ENCODE data around the gene LRMDA.

The LRMDA gene

DNA sequence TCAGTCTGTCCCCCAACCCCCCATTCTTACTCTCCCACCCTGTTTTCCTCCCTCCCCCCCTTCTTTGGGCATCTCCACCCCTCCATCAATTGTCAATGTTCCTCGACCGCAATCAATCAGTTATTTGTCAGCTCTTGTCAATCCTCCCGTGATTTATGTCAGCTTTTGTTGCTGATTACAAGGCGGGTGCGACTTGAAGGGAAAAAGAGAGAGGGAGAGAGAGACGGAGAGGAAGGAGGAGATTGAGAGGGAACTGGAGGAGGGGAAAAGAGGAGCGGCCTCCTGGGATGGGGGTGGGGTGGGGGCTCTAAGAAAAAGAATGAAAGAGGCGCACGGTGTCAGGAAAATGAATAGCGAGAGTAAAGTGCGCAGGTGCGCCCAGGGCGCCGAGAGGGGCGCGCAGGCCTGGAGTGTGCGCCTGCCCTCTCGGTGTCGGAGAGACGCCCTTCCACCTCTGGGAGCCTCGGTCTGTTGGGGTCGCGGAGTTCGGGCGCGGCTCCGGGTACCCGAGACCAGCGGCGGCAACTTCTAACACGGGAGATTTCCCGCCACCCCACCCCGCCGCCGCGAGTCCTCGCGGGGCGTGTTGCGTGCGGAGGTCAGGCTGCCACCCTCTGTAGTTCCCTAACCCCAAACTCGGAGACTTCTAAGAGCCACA is 28.8 kb upstream of the LRMDA start:
- no peak for DNase-seq (ENCODE audit: low read depth in 2 of 2)

DNA sequence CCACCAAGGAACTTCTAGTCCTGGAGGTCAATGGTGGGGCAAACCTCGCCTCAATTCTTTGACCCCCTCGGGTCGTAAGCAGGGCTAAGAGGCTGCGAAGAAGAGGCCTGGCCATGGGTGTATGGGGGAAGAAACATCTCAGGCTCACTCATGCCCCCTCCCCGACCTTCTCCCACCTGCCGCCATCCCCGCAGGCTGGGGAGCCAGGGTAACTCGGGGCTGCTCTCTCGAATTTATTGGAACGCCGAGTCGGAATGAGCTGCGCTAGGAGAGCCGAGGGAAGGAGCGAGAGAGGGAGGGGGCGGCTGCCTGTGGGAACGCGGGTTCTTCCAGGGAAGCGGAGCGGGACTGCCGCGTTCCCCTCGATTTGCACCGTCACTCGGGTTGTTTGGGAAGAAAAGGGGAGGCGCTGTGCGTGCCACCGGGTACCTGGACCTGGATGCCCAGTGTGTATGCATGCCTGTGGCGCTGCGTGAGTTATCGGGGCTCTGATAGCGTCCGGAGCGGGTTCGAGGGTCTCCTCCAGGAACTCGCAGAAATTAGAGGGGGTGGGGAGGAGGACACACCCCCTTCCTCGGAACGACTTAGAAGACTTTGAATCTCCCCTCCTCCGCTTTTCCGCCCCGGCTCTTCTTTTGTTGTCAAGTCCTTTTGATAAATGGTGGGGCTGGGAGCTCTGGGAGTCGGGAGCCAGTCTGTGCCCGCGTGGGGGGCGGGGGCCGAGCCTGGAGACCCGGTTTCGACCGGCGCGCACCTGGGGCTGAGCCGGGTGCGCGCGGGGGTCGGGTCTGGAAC is 28.1 kb upstream of the LRMDA start:
- DNase-seq (ENCODE audit: low read depth in 2 of 2), result no peak

DNA sequence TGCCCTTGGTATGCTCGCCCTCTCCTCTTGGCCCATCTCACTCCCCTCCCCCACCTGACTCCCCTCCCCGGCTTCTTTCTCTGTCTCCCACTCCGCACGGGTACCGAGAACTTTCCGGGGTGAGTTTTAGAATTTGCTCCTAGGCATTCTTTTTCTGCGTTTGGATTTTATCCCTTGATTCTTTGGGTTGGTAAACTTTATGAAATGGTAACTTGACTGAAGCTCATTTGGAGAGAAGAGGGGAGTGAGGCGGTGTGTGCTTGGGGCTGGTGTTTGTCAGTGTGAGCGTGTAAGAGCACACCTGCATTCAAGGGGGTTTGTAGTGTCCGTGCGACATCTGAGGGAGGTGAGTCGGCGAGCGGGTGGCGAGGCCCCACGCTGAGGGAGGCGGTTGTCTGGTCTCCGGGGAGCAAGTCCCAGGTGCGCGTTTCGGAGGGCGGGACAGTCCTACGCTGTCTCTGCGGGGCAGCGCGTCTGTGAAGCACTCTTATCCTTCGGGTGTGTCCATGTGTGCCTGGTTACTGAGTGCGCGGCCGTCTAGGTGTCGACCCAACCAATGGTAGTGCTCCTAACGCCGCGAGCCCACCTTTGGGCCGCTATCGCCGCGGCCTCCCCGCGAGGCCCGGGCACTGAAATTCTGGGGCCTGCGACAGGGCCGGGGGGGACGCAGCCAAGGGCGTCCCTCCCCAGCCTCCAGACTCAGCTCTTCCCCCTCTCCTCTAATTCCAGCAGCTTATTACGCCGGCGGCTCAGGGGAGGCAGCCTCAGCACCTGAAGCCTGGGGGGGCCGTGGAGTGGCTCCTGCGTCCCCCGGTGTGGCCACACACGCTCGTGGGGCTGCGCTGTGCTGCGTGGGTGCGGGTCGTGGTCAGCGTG is 27.2 kb upstream of the LRMDA start:
- DNase-seq (ENCODE audit: low read depth in 2 of 2), result no peak

DNA sequence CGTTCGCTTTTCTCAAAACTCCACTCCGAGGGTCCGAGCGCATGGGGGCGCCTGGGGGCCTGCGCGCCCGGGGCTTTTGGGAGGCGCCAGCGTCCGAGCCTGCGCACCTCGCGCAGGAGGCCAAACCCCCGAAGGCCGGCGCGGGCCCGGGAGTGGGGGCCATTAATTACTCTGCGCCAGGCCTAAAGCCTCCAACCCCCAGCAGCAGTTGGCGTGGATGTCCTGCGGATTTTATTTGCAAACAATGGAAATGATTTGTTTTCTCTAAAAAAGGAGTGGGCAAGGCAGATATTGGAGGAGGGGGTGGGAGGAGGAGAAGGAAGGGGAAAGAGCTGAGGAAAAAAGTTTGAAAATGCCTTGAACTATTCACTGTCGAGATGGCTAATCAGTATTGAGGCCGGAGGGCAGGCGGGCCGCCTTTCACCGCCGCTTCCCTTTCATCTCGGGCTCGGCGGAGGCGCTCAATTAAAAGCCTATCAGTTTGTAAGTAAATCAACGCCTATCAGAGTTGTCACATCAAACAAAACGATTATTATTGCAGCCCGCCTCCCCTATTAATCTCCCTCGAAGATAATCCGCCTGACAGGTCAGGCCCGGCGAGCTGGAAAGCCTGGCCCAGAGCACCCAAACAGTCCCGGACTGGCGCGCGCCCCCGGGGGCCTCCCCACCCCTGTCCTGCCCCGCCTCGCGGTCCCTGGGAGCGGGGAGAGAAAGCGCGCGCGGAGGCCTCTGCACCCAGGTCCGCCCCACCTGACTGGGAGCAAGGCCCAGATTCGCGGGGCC is 26.4 kb upstream of the LRMDA start:
- no peak for DNase-seq (ENCODE audit: low read depth in 2 of 2)

DNA sequence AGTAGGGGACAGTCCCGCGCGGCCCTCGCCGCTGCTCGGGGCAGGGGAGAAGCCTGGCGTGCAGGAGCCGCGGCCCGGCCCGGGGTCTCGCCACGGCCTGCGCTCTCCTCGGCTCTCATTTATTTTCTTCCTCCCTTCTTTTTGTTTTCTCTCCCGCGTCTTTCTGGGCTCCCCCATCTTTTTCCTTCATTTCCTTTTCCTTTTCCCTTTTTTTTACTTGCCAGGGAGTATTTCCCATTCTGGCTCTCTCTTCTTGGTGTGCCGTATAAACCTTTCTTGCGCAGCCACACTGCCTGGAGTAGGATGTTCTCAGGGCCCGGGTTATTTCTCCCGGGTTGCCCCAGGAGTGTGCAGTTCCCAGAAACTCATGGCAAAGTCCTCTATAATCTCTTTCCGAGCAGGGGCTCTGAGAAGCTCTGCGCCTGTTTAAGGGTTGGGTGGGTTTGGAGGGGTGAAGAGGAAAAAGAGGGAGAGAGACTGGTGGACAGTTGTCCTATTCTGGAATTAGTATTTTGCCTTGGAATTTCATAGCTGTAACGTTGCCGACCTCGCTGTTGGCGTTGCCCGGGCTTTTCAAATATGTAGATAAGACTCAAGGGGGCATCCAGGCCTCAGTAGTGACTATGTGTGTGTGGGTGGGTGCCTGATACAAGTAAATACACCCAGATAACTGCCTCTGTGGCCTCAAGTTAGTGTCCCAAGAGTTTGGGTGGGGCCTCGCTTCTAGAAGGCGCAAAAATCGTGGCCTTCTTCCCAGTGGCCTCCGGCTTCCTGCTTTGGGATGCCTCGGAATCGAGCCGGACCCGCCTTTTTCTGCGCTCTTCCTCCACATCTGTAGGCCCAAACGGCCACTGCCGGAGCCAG is 25.6 kb upstream of the LRMDA start:
- DNase-seq (ENCODE audit: low read depth in 2 of 2), result no peak

DNA sequence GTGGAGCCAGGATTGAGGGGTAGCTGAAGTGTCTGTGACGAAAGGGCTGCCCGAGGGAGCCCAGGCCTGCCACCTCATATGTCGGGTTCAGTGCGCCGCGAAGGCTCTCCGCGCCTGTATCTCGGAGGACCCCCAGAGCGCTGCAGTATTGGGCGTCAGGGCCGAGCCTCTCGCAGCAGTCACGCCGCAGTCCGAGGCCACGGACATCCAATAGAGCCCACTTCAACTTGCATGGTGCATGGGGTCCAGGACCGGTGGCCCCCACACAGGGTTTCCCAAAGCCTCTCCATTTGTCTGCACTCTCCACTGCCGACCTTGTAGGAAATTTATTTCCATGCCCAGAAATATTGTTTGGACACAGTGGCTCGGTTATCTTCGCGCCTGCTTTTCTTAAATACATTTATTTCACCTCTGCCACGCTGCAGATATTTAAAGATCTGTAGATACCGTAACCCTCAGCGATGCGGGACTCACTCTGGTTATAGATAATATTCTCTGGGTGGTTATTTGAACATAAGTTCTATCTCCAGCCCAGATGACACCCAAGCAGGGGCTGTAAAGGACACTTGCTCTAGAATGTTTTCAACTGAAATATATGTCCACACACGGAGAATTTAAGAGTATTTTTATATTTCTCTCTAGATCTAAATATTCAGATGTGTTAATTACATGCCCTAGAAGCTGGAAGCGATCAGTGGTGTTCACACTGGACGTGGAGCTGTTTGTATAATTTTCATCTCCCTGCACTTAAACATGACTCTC is 24.8 kb upstream of the LRMDA start:
- no peak for DNase-seq (ENCODE audit: low read depth in 2 of 2)

DNA sequence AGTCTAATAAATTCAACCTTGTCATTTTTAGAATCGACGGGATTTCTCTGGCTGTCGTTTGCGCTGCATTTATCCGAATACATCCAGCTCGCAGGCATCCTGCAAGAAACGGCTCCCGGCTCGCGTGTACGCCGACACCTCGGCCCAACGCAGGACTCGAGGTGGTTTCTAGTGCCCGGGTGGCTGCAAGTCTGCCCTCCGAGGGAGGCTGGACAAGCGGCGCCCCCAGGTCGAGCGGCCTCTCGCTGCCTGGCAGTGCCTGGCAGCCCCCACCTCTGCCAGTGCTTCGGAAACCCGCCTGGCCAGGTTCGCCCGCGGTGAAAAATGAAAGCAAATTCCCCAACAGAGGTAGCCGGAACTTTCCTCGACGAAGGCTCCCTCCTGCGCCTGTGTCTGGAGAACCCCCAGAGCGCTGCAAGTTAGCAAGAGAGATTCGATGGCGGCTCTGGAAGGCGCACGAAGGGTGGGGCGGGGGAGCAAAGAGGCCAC is 24.2 kb upstream of the LRMDA start:
- no peak for DNase-seq (ENCODE audit: low read depth in 2 of 2)

DNA sequence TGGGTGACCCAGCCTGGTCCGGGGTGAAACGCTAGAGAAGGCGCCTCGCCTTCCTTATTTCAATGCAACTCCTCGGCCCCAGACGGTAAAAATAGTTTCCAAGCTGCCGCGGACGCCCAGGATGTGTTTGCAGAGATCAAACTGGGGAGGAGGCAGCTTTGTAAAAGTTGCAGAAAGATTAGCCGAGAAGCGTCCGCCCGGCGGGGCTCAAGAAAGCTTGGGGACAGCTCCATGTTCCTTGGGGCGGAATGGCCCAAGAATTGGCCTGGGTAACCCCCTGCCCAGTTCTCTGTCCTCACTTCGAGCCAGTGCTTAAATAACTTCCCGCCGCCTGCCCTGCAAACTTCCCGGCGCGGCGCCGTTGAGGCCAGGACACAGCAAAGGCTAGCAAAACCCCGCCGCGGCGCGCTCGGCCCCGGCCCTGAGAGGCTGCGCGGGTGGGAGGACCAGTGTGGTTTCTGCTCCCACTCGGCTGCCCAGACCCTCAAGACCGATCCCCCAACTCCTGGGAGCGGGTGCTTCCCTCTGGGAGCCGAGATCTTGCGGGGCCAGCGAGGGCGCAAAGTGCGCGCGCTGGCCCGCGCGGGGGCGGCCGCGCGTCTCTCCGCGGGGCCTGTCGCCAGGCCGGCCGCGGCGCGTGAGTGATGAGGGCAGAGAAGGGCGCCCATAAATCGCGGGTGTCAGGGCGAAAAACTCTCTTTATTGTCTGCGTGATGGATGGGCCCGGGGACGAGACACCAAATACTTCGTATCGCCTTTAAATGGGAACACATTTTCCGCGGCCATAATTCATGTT is 23.5 kb upstream of the LRMDA start:
- DNase-seq (ENCODE audit: low read depth in 2 of 2), result peak; percentile 64 to 71

DNA sequence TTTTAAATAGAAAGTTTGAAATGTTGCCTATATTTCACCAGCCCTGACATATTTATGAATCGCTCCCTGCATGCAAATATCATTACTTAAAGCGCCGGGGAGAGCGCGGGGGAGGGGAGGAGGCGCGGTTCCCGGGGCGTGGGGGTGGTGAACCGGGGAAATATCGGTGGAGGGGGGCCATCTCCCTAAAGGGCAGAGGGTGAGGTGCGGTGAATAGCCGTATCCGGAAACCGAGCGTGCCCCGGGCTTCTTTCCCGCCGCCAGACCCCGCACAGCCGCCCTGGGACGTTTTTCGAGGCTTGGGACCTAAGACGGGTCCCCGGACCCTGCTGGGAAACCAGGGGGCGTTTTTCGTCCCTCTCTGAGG is 22.9 kb upstream of the LRMDA start:
- no peak for DNase-seq (ENCODE audit: low read depth in 2 of 2)

DNA sequence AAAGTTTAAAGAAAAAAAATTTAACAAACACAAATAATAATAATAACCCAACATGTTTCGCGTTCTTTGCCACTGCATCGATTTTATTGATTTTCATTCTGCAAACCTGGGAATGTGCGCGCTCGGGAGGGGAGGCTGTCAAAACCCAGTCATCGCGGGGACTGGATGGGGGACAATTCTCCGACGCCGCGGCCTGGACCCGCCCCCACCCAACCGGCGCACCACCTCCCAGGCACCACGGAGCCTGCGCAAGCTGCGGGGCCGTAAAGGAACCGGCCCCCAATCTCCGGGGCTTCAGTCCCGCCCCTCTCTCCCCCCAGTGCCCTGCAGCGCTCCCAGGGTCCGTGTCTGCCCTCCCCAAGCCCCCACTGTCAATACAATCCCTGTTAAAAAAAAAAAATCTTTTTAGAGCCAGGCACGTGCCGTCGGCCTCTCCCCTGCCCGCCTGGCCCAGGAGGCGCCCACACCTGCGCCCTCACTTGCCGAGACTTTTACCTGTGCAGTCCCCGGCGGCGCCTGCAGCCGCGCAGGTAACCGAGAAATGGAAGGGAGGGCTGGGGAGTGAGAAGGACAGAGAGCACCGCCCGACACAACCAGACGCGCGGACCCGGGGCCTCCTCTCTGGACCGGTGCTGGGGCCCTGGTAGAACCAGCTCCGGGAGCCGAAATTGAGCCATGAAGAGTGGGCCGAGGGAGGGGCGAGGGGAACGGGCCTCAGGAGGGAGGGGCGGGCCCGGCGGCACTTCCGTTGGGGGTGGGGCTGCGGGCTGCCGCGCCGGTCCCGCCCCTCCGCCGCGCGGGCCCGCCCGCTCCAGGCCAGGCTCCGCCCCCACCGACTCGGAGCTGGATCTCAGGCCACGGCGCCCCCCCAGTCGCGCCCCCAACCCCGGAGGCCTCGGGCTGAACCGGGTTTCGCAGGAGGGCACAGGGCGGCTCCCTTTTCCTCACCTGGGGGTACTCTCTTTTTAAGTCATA is 22.2 kb upstream of the LRMDA start:
- no peak for DNase-seq (ENCODE audit: low read depth in 2 of 2)

DNA sequence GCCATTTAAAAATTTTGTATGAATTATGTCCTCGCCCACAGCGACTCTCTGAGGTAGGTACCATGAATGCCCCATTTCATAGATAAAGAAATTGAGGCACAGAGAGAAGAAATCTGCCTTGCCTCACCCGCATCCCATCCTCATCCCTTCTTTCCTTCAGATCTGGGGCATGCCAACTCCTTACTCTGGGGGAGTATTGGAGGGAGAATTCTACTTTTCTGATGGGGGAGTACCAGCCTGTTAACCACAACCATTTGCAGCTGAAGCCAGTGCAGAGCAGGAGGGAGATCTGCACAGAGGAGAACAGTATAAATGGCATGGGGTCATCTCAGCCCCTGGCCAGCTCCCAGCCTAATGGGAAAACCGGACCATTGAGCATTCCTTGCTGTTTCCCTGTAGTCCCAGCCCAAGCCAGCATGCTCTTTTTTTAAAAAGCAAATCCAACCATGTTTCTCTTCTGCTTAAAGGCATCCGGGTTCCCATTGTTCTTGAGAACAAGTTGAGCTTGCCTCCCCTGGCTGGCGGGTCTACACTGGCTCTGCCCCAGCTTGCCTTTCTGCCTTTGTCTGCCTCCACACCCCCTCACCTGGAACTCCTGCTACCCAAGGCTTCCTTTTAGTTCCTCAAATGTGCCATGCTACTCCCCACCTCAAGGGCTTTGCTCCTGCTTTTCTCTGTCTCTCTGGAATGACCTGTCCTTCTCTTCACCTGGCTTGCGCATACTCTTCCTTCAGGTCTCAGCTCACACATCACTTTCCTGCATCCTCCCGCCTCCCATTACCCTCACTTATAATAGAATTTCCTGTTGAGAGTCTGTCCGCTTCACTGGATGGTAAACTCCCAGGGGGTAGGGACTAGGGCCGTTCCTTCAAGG is 21.1 kb upstream of the LRMDA start:
- no peak for DNase-seq (ENCODE audit: low read depth in 2 of 2)

DNA sequence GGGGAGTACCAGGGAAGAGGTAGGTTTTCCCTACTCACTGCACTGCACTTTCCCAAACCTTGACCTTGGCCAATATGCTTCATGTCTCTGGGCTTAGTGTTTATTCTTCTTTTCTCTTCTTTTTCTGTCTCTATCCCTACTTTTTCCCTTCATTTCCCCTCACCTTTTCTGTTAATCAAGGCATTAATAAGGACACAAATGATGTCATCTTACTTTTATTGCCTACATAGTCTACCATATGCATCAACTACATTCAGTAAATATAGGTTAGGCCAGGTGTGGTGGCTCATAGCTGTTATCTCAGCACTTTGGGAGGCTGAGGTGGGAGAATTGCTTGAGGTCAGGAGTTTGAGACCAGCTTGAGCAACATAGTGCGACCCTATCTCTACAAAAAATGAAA is 16.9 kb upstream of the LRMDA start:
- no peak for DNase-seq (ENCODE audit: low read depth in 2 of 2)

DNA sequence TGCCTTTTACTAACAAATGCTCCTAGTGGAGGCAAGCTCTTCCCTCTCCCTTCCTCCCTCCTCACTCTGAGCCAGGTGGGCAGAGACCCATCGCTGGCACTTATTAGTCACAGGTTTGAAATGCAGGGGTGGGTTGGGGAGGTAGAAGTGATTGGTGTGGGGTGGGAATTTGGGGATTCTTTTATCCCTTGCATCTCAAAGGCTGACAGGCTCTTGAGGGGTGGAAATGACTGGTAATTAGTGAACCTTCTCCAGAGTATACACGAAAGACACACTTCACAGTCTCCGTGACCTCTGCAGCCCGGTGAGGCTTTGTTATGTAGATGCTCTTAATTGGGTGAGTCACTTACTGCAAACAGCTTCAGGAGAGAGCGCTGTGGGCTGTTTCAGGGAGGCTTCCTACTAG is 13.9 kb upstream of the LRMDA start:
- DNase-seq (ENCODE audit: low read depth in 2 of 2), result no peak

DNA sequence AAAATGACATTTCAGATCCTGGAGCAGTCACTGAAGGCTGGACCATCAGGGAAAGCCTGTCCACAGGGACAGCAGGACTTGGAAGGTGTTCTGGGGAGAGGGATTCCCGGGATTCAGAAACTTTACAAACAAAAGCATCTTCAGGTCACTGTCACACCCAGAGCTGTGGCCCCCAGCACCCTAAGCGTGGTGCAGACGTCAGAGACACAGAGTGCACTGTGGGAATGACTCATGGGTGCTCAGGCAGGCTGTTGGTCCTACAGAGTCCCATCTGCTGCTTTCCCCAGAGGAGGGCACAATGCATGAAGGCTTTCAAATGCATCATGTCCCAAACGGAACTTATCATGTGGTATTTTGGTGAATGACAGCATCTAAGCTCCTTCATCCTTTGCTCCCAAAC is 13.1 kb upstream of the LRMDA start:
- no peak for DNase-seq (ENCODE audit: low read depth in 2 of 2)

DNA sequence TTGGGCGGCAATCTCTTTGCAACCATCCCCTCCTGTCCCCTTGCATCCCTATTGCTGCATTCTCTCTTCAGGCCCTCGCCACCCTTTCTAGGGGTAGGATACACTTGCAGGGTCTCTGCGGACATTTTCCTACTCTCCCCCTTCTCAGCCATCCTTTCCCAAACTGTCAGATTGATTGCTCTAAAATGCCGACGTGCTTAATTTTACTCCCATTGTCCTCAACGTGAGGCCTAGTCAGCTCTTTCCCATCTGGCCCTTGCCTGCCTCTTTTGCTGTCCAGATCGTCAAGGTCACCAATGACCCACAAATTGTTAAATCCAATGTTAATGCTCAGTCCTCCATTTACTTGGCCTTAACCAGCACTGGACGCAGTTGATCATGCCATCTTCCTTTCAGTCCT is 12.7 kb upstream of the LRMDA start:
- no peak for DNase-seq (ENCODE audit: low read depth in 2 of 2)

DNA sequence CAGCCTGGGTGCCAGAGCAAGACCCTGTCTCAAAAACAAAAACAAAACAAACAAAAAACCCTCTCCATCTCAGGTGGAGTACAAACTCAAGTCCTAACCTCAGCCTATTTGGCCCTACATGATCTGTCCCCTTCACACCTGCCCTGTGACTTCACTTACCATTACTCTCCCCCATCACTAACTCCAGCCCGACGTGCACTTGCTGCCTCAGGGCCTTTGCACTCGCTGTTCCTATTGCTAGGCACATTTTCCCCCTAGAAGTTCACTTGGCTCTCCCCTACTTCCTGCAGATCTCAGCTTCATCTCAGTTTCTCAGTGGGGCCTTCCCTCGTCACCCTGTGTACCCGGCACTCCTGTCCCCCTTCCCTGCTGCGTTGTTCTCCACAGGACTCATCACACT is 8.5 kb upstream of the LRMDA start:
- DNase-seq (ENCODE audit: low read depth in 2 of 2), result no peak

DNA sequence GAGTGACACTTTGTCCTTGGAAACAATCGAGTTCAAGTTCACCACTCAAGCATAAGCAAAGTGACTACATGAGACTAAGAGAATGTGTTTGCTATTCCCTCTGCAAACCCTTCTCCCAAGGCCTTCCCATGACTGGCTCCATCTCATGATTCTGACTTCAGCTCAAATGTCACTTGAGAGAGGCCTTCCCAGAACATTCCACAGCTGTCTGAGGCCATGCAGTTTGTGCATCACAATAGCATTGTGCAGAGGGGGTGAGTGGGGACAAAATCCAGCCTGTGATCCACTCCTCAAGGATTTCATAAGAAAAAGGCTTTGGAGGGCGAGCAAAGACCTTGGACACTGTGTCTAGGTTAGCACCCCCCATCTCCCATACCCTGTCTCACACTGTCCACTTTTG is 6.9 kb upstream of the LRMDA start:
- no peak for DNase-seq (ENCODE audit: low read depth in 2 of 2)

All from fibroblast of skin of left quadriceps (primary cell).